ENCODE measurements around the gene ASTN2.

DNA sequence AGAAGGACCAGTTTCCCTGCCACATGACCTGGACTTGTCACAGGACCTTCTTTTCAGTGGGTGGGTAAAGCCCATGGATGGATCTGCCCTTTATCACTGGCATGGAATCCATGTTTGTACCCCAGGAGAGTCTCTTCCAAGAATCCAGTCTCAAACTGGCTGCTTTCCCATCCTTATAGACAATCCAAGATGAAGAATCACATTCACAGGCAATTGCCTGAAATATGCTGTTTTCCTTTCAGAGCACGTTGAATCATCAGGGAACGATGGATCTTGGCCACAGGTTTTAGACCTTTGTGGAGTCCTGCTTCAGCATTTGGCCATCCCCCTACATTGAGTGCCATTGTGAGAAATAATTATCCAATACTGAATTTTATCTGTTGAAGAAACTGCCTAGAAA, 319.8 kb downstream of the ASTN2 start:
- TF ChIP-seq EZH2 (IDR thresholded peaks at IDR 0.05; ENCODE audit: low read depth, unreplicated experiment), result no peak
- TF ChIP-seq, protein P1, sequence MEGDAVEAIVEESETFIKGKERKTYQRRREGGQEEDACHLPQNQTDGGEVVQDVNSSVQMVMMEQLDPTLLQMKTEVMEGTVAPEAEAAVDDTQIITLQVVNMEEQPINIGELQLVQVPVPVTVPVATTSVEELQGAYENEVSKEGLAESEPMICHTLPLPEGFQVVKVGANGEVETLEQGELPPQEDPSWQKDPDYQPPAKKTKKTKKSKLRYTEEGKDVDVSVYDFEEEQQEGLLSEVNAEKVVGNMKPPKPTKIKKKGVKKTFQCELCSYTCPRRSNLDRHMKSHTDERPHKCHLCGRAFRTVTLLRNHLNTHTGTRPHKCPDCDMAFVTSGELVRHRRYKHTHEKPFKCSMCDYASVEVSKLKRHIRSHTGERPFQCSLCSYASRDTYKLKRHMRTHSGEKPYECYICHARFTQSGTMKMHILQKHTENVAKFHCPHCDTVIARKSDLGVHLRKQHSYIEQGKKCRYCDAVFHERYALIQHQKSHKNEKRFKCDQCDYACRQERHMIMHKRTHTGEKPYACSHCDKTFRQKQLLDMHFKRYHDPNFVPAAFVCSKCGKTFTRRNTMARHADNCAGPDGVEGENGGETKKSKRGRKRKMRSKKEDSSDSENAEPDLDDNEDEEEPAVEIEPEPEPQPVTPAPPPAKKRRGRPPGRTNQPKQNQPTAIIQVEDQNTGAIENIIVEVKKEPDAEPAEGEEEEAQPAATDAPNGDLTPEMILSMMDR (conservative IDR thresholded peaks at IDR 0.05; ENCODE audit: low read depth in 2 of 2), result no peak
- no peak for TF ChIP-seq STAT1 (IDR thresholded peaks at IDR 0.05; ENCODE audit: unreplicated experiment)
- no peak for TF ChIP-seq NANOG (IDR thresholded peaks at IDR 0.05; ENCODE audit: borderline replicate concordance)
- TF ChIP-seq POLR2AphosphoS5 (IDR thresholded peaks at IDR 0.05; ENCODE audit: low read depth), result no peak
- TF ChIP-seq, protein P2, sequence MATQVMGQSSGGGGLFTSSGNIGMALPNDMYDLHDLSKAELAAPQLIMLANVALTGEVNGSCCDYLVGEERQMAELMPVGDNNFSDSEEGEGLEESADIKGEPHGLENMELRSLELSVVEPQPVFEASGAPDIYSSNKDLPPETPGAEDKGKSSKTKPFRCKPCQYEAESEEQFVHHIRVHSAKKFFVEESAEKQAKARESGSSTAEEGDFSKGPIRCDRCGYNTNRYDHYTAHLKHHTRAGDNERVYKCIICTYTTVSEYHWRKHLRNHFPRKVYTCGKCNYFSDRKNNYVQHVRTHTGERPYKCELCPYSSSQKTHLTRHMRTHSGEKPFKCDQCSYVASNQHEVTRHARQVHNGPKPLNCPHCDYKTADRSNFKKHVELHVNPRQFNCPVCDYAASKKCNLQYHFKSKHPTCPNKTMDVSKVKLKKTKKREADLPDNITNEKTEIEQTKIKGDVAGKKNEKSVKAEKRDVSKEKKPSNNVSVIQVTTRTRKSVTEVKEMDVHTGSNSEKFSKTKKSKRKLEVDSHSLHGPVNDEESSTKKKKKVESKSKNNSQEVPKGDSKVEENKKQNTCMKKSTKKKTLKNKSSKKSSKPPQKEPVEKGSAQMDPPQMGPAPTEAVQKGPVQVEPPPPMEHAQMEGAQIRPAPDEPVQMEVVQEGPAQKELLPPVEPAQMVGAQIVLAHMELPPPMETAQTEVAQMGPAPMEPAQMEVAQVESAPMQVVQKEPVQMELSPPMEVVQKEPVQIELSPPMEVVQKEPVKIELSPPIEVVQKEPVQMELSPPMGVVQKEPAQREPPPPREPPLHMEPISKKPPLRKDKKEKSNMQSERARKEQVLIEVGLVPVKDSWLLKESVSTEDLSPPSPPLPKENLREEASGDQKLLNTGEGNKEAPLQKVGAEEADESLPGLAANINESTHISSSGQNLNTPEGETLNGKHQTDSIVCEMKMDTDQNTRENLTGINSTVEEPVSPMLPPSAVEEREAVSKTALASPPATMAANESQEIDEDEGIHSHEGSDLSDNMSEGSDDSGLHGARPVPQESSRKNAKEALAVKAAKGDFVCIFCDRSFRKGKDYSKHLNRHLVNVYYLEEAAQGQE (IDR thresholded peaks at IDR 0.05; ENCODE audit: unreplicated experiment), result no peak
- no peak for TF ChIP-seq JUNB (IDR thresholded peaks at IDR 0.05; ENCODE audit: unreplicated experiment)
- TF ChIP-seq ZNF114 (CRISPR knock-in tag; IDR thresholded peaks at IDR 0.05), result no peak
- TF ChIP-seq EZH2phosphoT487 (IDR thresholded peaks at IDR 0.05; ENCODE audit: unreplicated experiment), result no peak
- no peak for TF ChIP-seq CREB1 (CRISPR knock-in tag; IDR thresholded peaks at IDR 0.05; ENCODE audit: low read depth)
- TF ChIP-seq, protein P3, sequence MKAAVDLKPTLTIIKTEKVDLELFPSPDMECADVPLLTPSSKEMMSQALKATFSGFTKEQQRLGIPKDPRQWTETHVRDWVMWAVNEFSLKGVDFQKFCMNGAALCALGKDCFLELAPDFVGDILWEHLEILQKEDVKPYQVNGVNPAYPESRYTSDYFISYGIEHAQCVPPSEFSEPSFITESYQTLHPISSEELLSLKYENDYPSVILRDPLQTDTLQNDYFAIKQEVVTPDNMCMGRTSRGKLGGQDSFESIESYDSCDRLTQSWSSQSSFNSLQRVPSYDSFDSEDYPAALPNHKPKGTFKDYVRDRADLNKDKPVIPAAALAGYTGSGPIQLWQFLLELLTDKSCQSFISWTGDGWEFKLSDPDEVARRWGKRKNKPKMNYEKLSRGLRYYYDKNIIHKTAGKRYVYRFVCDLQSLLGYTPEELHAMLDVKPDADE (IDR thresholded peaks at IDR 0.05), result no peak
- no peak for TF ChIP-seq ZNF331 (CRISPR knock-in tag; IDR thresholded peaks at IDR 0.05; ENCODE audit: low read depth)

Data from GM23338 (cell line).